AG10803 (cell line): ENCODE data around the gene SMIM10L2A.

Source experiments
- DNase-seq: peaks from one replicate; pipeline ENCODE4 v3.0.0; 2010; ENCODE audit warnings: low read depth
- H3K4me3 ChIP-seq: 2 replicates; pipeline ENCODE4 v1.5.1; 2011; ENCODE audit warnings: mild to moderate bottlenecking, low read length, control low read depth
- TF ChIP-seq, protein P1 (sequence below): conservative IDR thresholded peaks from 2 replicates; pipeline ENCODE4 v1.5.1; 2011; ENCODE audit warnings: mild to moderate bottlenecking, low read length, control low read depth, inconsistent platforms

The SMIM10L2A gene

DNA sequence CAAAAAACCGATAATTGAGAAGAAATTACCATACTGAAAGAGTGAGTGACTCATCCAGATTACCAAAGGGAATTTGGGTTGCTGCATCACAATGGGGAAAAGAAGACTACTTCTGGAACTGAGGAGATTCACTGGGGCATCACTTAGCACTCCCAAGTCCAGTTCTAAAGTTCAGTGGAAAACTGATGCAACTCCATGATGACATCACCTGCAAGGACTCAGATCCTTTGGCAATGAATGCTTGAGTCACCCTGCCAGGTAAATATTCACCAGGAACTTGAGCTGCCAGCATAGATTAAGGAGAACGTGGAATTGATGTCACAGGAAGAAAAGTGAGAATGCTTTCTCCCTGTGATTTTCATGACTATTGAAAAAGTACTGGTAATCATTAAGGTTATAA, 32.0 kb upstream of the SMIM10L2A start:
- TF ChIP-seq, protein P1, sequence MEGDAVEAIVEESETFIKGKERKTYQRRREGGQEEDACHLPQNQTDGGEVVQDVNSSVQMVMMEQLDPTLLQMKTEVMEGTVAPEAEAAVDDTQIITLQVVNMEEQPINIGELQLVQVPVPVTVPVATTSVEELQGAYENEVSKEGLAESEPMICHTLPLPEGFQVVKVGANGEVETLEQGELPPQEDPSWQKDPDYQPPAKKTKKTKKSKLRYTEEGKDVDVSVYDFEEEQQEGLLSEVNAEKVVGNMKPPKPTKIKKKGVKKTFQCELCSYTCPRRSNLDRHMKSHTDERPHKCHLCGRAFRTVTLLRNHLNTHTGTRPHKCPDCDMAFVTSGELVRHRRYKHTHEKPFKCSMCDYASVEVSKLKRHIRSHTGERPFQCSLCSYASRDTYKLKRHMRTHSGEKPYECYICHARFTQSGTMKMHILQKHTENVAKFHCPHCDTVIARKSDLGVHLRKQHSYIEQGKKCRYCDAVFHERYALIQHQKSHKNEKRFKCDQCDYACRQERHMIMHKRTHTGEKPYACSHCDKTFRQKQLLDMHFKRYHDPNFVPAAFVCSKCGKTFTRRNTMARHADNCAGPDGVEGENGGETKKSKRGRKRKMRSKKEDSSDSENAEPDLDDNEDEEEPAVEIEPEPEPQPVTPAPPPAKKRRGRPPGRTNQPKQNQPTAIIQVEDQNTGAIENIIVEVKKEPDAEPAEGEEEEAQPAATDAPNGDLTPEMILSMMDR: no peak
- H3K4me3 ChIP-seq: no peak overlapping the region
- no peak for DNase-seq

DNA sequence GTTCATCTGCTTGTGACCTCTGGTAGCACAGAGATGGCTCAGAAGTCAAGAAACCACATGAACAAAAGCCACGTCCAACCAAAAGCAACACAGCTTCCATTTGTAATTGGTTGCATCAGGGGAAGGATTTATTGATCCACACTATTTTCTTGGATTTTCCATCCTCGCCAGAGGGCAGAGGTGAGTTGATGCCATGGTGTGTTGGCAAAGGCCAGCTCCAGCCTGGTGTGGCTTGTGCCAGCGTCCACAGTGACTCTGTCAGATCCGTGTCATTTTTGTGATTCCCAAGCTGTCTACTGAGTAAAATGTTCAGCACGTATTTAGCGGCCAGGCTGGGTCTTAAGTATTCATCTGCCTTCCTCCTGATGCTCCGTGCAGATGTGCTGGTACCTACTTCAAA, 30.0 kb upstream of the SMIM10L2A start:
- H3K4me3 ChIP-seq: no peak overlapping the region
- DNase-seq: no peak
- TF ChIP-seq, protein P1: no peak

DNA sequence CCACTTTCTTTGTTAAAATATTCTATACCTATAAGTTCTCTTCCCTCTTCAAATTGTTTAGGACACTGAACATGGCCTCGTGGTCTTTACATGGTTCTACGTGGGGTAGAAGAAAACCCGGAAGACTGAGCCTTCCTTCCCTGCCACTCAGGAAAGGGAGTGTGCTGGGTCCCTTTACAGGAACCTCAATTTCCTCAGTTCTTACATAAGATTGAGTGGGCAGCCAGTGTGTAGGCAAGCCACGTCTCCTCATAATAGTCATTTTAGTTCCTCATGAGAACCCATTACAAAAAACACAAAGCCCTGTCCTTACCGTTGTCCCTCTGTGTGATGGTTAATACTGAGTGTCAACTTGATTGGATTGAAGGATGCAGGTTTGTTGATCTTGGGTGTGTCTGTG, 28.7 kb upstream of the SMIM10L2A start:
- TF ChIP-seq, protein P1: no peak
- no peak overlapping the region for H3K4me3 ChIP-seq
- DNase-seq: no peak

DNA sequence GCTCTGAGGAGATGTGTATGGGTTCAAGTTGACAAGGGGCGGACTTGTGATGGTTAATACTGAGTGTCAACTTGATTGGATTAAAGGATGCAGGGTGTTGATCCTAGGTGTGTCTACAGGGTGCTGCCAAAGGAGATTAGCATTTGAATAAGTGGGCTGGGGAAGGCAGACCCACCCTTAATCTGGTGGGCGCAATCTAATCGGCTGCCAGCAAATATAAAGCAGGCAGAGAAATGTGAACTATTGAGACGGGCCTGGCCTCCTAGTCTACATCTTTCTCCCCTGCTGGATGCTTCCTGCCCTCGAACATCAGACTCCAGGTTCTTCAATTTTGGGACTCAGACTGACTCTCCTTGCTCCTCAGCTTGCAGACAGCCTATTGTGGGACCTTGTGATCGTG, 26.7 kb upstream of the SMIM10L2A start:
- no peak for DNase-seq
- TF ChIP-seq, protein P1: no peak
- no peak overlapping the region for H3K4me3 ChIP-seq

DNA sequence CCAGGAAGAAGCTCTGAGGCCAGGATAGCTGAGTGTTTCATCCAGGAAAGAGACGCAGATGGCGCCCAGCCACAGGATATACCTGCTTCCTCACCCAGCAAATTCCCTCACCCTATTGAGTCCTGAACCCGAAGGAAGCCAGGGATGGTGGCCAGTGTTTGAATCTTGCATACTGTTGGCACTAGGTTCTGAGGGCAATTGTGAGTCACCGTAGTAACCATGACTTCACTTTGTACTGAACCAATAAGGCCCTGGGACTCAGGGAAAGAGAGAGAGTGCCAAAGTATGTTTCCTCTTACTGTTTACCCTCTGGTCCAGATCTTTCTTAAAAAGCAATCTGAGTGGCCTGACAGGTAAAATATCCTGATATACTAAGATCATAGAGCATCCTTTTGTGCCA, 25.6 kb upstream of the SMIM10L2A start:
- TF ChIP-seq, protein P1: no peak

DNA sequence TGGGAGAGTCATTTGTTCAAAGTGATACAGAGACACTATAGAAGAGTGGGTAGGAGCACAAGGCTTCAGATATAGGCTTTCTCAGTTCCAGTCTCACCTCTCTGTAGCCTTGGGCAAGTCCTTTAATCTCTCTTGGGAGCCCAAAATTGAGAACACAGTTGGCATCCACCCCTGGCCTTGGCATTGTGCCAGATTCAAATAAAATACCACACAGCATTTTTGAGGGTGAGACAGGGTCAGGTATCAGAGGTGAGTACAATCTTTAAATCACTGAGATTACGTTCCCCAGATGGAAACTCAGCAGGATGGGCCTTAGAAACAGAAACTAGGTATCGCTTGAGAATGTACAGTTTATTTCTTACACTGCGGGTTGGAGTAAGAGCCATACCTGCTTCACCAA, 25.2 kb upstream of the SMIM10L2A start:
- TF ChIP-seq, protein P1: no peak
- H3K4me3 ChIP-seq: no peak overlapping the region
- no peak for DNase-seq

More for the DNA sequence above, 25.6 kb upstream of the SMIM10L2A start:
- no peak overlapping the region for H3K4me3 ChIP-seq
- DNase-seq: peak; percentile 0

DNA sequence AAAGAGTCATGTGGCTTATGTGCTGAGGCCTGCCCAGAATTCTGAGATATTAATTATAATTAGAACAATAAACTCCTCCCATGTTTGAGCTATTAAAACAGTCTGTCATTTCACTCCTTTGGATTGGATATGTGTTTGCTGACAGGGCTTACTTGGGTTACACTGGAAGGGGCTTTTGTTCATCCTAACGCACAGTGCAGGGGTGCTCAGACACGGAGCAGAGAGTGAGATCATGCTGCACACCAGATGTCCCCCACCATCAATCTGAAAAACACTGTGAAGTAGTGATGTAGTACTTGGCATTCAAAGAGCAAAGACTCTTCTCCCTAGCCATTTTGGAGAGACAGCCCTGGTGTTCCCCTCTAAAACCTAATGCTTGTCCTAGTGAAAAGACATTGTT, 24.1 kb upstream of the SMIM10L2A start:
- TF ChIP-seq, protein P1: no peak
- no peak for DNase-seq
- no peak overlapping the region for H3K4me3 ChIP-seq
